ENCODE measurements around the gene LRPAP1. TPM values are rescaled to one million over a fixed set of nuclear protein-coding genes. Genes with fewer than 3 reads are reported as not detected.
A peak's percentile ranks its signal among the peaks of the same experiment; 100 is the strongest.

LRPAP1 gene
- total RNA-seq, 1 experiment from 2014 or later = 109 TPM

DNA sequence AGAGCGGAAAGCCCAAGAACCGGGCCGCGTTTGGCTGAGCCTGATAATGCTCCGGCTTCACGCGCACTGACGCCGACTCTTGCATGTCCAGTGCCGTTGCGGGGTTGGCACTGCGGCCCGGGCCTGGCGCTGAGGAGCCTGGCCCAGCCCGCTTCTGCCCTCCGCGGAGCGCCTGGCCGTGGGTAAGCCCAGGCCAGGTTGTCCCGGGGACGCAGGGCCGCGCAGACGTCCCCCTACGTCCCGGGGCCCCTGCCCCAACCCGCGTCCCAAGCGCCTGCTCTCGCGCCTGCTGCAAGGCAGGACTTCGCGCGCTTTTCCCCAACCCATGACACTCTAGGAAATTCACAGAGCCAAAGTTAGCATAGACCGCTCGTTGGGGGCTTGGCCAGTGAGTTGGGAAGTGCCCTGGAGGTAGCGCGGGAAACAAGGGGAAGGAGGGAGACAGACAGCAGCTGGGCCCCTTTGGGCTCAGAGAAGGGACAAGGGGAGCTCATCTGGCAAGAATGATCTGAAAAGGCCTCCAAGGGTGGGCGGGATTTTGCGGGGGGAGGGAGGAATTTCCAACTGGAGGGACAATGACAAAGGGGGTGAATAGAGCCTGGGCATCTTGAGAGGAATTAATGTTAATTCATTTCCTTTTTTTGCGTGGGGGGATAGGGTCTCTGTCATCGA, 665 bp upstream of the LRPAP1 start (continued):
- TF ChIP-seq, protein P1, sequence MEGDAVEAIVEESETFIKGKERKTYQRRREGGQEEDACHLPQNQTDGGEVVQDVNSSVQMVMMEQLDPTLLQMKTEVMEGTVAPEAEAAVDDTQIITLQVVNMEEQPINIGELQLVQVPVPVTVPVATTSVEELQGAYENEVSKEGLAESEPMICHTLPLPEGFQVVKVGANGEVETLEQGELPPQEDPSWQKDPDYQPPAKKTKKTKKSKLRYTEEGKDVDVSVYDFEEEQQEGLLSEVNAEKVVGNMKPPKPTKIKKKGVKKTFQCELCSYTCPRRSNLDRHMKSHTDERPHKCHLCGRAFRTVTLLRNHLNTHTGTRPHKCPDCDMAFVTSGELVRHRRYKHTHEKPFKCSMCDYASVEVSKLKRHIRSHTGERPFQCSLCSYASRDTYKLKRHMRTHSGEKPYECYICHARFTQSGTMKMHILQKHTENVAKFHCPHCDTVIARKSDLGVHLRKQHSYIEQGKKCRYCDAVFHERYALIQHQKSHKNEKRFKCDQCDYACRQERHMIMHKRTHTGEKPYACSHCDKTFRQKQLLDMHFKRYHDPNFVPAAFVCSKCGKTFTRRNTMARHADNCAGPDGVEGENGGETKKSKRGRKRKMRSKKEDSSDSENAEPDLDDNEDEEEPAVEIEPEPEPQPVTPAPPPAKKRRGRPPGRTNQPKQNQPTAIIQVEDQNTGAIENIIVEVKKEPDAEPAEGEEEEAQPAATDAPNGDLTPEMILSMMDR (IDR thresholded peaks at IDR 0.05 in 2 of 3, conservative IDR thresholded peaks at IDR 0.05 in 1 of 3; ENCODE audit: borderline replicate concordance in 1 of 3, insufficient read depth in 1 of 3, low read depth in 2 of 3, low read length in 2 of 3) = no peak
- TF ChIP-seq, protein P2, sequence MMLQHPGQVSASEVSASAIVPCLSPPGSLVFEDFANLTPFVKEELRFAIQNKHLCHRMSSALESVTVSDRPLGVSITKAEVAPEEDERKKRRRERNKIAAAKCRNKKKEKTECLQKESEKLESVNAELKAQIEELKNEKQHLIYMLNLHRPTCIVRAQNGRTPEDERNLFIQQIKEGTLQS (IDR thresholded peaks at IDR 0.05) = no peak
- TF ChIP-seq POLR2AphosphoS5 (IDR thresholded peaks at IDR 0.05; ENCODE audit: low read depth, low read length) (no peak), SIN3A (IDR thresholded peaks at IDR 0.05; ENCODE audit: low read depth) (no peak), CEBPB (IDR thresholded peaks at IDR 0.05; ENCODE audit: low read depth) (no peak)

DNA sequence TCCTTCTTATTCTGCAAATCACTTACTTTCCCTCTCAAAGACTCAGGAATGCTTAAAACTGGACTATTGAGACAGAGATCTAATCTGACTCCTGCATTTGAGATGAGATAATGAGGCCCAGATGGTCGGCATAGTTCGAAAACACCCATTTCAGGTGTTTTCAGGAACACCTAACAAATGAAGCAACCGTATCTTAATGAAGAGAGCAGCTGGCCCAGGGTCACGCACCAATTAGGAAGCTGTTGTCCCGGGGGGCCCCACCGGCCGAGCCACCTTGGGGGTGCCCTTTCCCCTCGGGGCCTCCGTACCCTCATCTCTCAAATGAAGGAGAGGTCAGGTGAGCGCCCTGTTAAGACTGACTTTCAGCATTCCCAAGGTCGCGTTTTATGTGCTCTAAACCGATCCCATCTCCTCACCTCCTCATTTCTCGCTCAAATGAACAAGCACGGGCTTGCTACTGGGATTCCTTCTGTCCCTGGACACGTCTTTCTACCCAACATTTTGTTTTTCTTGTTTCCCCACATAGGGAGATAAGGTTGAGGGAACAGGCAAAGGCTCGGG, 824 bp downstream of the LRPAP1 start:
- Histone ChIP-seq H2AFZ (ENCODE audit: low read depth, low read length, poor library complexity, severe bottlenecking) (no peak overlapping the region), H3K27me3 (ENCODE audit: insufficient read depth, low read length) (no peaks in the 10 kb centered on the region), H3K27ac (ENCODE audit: low read depth, low read length) (peak overlapping the region; percentile 48; the same call in 1 of the 2 replicates), H3K4me2 (ENCODE audit: low read length) (peak overlapping the region; percentile 76), H3K4me1 (ENCODE audit: control insufficient read depth in 1 of 2, insufficient read depth in 2 of 2, low read length in 2 of 2) (peaks cover 4 to 16% of the 10 kb centered on the region in 2 experiments; a peak in 3 of 4 replicates), H3K9me2 (ENCODE audit: insufficient read depth) (no peaks in the 10 kb centered on the region), H3K9me3 (ENCODE audit: control insufficient read depth in 1 of 2, insufficient read depth in 1 of 2, low read depth in 1 of 2, low read length in 2 of 2) (no peaks in the 10 kb centered on the region), H4K20me1 (ENCODE audit: insufficient read depth) (no peaks in the 10 kb centered on the region), H3K9ac (ENCODE audit: low read length) (peak overlapping the region; percentile 88), H3K4me3 (replicated peaks in 1 of 2; ENCODE audit: low read depth in 1 of 2, low read length in 2 of 2) (peak overlapping the region; percentile 81 to 89), H3K79me2 (ENCODE audit: insufficient read depth, low read length) (peaks cover 57% of the 10 kb centered on the region), H3K36me3 (ENCODE audit: control insufficient read depth in 1 of 2, insufficient read depth in 2 of 2, low read length in 2 of 2) (peaks cover 7 to 14% of the 10 kb centered on the region in 2 experiments; a peak in 3 of 4 replicates)
- ChIA-PET POLR2A (no interaction called here), RAD21 (ENCODE audit: low non-redundant PET in 1 of 2, low total read pairs in 2 of 2, uncharacterized antibody in 2 of 2, unreplicated experiment in 2 of 2) (no interaction called here), CTCF (no interaction called here)
- DNase-seq (ENCODE audit: low read depth, low spot score) (no peak), ATAC-seq (no peak)
- TSS peak; percentile 65 for BruUV-seq (replicated peaks)
- TF ChIP-seq, protein P2 (IDR thresholded peaks at IDR 0.05) = no peak
- no peak for TF ChIP-seq POLR2AphosphoS5 (IDR thresholded peaks at IDR 0.05; ENCODE audit: low read depth, low read length)
- no peak for TF ChIP-seq EZH2phosphoT487 (IDR thresholded peaks at IDR 0.05; ENCODE audit: borderline replicate concordance)
- TF ChIP-seq CBX3 (IDR thresholded peaks at IDR 0.05; ENCODE audit: low read depth) = no peak
- no peak for TF ChIP-seq ZNF274 (IDR thresholded peaks at IDR 0.05; ENCODE audit: low read depth, low read length)
- intact Hi-C loops (cut with micrococcal nuclease) = no loop called here

Measured in HCT116 (cell line).